AG09309 (cell line): ENCODE results near the gene CNTNAP5.

ENCODE experiments used
- DNase-seq: peaks from one replicate; pipeline ENCODE4 v3.0.0-alpha.2; 2010; ENCODE audit warnings: low read depth
- H3K4me3 ChIP-seq: 2 replicates; pipeline ENCODE4 v1.5.1; 2011; ENCODE audit warnings: mild to moderate bottlenecking, low read depth, low read length, moderate library complexity; ENCODE audit not compliant: control insufficient read depth
- TF ChIP-seq, protein P1 (sequence below): IDR thresholded peaks from 2 replicates; pipeline ENCODE4 v1.5.1; 2011; ENCODE audit warnings: mild to moderate bottlenecking, low read depth, low read length, inconsistent platforms; ENCODE audit not compliant: insufficient read depth, control insufficient read depth; ENCODE audit errors: missing control alignments

Gene CNTNAP5

DNA sequence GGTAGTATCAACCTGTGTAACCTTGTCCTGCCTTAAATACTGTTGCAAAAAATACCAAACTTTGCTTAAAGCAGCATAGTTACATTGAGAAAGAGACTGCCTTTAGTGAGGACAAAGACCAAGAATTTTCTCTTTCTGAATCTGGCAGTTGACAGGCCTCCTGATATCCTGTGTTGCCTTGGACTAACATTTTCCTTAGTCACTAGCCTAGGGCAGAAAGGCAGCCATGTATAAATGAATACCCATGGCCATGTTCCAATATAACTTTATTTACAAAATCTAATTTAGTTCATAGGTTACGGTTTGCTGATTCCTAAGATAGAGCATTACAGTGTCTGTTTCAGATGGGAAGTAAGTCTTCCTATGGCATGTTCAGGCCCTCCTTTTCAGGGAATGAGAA lies 895.4 kb downstream of the CNTNAP5 start:
- no peak for DNase-seq
- TF ChIP-seq, protein P1, sequence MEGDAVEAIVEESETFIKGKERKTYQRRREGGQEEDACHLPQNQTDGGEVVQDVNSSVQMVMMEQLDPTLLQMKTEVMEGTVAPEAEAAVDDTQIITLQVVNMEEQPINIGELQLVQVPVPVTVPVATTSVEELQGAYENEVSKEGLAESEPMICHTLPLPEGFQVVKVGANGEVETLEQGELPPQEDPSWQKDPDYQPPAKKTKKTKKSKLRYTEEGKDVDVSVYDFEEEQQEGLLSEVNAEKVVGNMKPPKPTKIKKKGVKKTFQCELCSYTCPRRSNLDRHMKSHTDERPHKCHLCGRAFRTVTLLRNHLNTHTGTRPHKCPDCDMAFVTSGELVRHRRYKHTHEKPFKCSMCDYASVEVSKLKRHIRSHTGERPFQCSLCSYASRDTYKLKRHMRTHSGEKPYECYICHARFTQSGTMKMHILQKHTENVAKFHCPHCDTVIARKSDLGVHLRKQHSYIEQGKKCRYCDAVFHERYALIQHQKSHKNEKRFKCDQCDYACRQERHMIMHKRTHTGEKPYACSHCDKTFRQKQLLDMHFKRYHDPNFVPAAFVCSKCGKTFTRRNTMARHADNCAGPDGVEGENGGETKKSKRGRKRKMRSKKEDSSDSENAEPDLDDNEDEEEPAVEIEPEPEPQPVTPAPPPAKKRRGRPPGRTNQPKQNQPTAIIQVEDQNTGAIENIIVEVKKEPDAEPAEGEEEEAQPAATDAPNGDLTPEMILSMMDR = no peak

GRCh38 chr2:124921191-124921590 lies 896.1 kb downstream of the CNTNAP5 start:
- no peak overlapping the region for H3K4me3 ChIP-seq
- TF ChIP-seq, protein P1 = no peak
- no peak for DNase-seq

More for the DNA sequence above, 895.4 kb downstream of the CNTNAP5 start:
- no peak overlapping the region for H3K4me3 ChIP-seq

DNA sequence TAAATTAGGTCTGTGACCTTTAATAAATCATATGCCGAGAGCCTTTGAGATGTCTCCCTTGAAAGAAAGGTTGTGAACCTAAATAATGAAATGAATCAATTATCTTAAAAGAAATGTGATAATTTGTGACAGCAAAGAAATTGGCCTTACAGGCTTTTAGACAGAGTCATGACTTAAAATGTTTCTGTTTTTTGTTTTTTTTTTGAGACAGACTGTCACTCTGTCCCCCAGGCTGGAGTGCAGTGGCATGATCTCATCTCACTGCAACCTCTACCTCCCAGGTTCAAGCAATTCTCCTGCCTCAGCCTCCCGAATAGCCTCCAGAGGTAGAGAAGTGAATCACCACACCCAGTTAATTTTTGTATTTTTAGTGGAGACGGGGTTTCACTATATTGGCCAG lies 898.0 kb downstream of the CNTNAP5 start:
- DNase-seq = no peak
- TF ChIP-seq, protein P1 = no peak
- H3K4me3 ChIP-seq = no peak overlapping the region

- DNase-seq = no peak
- TF ChIP-seq, protein P1 = no peak
- H3K4me3 ChIP-seq = no peak overlapping the region
Observed at GRCh38 chr2:124933883-124934282, 908.8 kb downstream of the CNTNAP5 start.

DNA sequence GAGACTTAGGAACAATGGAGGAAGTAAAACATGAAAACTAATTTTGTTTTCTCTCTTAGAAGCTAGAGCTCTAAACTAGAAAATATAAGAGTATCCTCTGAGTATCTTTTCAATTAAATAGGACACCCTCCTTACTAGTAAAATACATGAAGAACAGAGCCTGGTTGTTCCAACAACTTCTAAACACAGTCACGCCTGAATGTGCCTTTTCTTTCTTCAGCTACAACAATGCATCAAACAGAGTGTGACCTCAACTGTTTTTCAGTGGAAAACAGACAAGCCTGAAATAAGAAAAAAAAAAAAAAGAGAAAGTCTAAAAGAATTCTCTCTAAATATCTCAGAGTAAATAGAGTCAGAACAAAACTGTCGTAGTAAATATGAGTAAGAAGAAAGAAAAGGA lies 928.8 kb downstream of the CNTNAP5 start:
- TF ChIP-seq, protein P1 = no peak
- DNase-seq = no peak
- H3K4me3 ChIP-seq = no peak overlapping the region

DNA sequence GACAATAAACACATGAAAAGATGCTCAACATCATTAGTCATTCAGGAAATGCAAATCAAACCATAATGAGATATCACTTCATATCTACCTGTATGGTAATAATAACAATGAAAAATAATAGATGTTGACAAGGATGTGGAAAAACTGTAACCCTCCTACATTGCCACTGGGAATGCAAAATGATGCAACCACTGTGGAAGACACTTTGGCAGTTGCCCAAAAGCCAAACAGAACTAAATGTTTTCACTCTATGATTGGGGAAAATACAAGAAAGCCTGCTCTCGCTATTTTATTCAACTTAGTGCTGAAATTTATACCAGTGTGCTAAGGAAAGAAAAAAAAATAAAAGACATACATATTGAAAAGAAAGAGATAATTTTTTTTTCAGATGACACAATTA lies 934.5 kb downstream of the CNTNAP5 start:
- TF ChIP-seq, protein P1 = no peak

GRCh38 chr2:124961132-124961531 lies 936.0 kb downstream of the CNTNAP5 start:
- no peak overlapping the region for H3K4me3 ChIP-seq
- no peak for DNase-seq
- TF ChIP-seq, protein P1 = no peak

More for the DNA sequence above, 934.5 kb downstream of the CNTNAP5 start:
- H3K4me3 ChIP-seq = no peak overlapping the region
- DNase-seq = no peak
